ENCODE data around the gene ARRDC2.

The ARRDC2 gene

GRCh38 chr19:18059902-18060301 lies 51.9 kb downstream of the ARRDC2 start:
- no peak for DNase-seq

- DNase-seq = no peak
These were observed 52.5 kb downstream of the ARRDC2 start for GRCh38 chr19:18060472-18060871.

GRCh38 chr19:18062028-18062427 lies 54.1 kb downstream of the ARRDC2 start:
- no peak for DNase-seq

DNA sequence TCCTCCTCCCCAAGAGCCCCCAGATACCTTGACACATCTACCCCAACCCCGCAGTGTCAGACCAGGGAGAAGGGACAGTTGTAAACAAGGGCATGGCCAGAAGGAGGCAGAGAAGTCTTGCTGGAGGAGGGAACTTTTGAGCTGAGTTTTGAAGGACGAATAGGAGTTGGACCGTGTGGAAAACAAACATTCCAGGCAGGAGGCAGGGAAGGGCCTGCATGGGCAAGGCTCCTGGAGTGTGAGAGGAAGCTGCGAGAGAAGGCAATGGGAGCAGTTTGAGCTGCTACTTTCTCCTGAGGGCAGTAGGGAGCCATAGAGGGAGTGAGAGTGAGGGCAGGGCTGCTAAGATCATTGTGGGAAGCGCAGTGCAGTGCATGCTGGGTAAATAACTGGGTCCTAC lies 55.5 kb downstream of the ARRDC2 start:
- DNase-seq = no peak
